Head of caudate nucleus (tissue), 42 donors: ENCODE data around the gene PPP3CB.

ENCODE experiments used
- DNase-seq, 42 donors: peaks; one replicate each; pipeline versions ENCODE4 v3.0.0 to v3.0.0-alpha.2; 2020 to 2021; ENCODE audit warnings: mixed read lengths in 7 of 42
- intact Hi-C: fragments of 100-400 bp; cut with DNase I; formaldehyde crosslinking; loops from one replicate; pipeline ENCODE4 v1.15.0; 2022

PPP3CB gene

DNA sequence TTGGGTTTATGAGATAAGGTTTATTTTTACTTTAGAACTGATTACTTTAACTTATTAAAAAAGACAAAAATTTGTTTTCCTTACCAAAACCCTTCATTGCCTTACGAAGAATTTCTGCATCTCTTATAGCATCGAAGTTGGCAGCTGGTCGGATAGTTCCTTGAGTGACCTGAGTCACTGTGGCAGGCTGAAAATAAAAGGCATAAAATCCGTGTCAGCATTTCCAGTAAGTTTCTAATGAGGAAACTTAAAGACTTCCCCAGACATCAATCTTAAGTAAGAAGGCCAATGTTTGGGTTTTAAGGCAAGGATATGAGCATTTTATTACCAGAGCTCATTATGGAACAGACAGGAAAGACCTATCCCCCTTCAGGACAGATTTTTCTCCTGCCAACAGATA is 107.6 kb downstream of the PPP3CB start:
- DNase-seq: no peak
- intact Hi-C loops: no loop called here

DNA sequence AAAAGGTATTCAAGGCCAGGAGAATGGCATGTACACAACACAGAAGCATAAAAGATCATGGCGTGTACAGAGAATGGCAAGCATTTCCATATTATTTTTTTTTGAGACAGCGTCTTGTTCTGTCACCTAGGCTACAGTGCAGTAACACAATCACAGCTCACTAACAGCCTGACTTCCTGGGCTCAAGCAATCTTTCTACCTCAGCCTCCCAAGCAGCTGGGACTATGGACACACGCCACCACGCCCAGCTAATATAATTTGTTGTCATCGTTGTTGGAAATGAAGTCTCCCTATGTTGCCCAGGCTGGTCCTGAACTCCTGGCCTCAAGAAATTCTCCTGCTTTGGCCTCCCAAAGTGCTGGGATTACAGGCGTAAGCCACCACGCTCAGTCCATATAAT is 109.2 kb downstream of the PPP3CB start:
- intact Hi-C loops: no loop called here
- no peak for DNase-seq
